ENCODE results near the gene IL10RB. TPM values are rescaled to one million over a fixed set of nuclear protein-coding genes. Genes with fewer than 3 reads are reported as not detected.

IL10RB gene
- total RNA-seq, 1 donor from 2014 or later: 25.5 TPM

DNA sequence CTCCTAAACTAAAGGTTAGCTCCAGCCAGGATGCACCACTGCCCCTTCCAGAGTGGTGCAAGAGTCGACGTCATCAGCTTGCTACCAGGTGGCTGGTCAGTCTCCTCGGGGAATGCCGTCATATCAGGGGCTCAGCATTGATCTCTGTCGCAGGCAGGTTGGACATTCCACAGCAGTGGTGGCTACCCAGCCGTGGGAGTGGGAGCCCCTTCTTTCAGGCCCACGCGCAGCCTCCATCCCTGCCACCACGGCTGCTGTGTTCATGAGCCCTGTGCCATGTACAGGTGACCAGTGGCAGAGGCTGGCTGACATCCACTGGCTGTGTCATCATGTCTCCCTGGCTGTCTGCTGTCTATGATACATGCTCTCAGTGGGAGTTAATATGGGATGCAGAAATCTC, 25.5 kb downstream of the IL10RB start:
- DNase-seq (ENCODE audit: low spot score) (no peak), ATAC-seq (no peak)
- intact Hi-C loops (cut with DNase I): no loop called here

DNA sequence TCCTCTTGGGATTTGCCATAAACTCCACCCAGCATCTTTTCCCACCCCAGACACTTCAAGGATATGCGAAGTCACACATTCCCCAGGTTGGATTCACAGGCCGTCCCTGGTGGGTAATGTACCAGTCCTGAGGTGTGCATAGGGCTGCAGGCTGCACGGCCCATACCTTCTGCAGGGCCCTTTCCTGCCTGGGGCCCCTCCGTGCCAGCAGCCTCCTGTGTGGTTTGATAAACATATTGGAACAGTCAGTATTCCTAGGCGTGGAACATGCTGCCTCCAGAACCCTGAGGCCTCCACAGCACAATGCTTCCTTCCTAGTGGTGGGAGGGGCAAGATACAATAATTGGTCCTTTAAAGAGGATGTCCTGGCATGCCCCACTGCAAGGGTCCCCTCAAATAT, 26.6 kb downstream of the IL10RB start:
- ATAC-seq: no peak
- intact Hi-C loops (cut with DNase I): no loop called here
- DNase-seq (ENCODE audit: low spot score): no peak

DNA sequence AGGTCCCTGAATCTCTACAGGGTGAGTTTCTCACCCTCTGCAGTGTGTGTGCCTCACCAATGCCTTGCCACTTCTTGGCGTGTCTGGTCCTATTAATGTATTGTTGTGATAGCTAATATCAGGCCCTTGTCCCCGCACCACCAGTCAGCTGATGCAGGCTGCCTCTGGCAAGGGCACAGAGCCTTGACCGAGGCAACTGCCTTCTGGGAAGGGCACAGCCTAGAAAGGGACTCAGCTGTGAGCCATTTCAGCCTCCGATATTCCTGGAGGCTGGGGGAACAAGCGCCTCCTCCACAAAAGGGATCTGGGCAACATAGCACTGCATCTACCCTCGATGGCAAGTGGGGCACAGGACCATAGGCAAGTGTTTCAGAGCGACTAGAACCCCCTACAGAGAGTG, 27.0 kb downstream of the IL10RB start:
- ATAC-seq: no peak
- no peak for DNase-seq (ENCODE audit: low spot score)
- intact Hi-C loops (cut with DNase I): no loop called here

DNA sequence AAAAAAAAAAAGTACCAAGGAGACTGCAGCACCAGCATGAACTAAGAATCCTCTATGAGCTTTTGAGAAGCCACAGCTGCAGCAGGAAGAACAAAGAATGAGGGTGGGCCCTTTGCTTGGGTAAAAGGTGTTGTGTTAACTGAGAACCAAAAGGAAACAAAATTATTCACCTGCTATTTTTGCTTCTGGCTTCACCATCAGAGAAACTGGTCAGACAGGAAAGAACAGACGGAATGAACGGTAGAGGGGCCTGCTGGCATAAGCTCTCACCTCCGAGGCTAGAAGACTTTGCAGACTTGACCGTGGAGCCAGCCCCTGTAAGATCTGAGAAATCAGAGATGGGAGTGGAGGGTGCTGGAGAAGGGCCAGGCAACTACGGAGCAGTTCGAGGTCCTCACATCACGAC, 27.6 kb downstream of the IL10RB start:
- DNase-seq (ENCODE audit: low spot score) (no peak), ATAC-seq (no peak)
- intact Hi-C loops (cut with DNase I): no loop called here

DNA sequence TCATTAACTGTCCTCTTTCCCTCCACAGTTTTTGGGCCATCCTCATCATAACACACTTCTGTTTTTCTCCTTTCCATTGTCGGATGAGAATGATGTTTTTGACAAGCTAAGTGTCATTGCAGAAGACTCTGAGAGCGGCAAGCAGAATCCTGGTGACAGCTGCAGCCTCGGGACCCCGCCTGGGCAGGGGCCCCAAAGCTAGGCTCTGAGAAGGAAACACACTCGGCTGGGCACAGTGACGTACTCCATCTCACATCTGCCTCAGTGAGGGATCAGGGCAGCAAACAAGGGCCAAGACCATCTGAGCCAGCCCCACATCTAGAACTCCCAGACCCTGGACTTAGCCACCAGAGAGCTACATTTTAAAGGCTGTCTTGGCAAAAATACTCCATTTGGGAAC, 30.0 kb downstream of the IL10RB start:
- ATAC-seq (no peak), DNase-seq (ENCODE audit: low spot score) (no peak)
- intact Hi-C loops (cut with DNase I): no loop called here

DNA sequence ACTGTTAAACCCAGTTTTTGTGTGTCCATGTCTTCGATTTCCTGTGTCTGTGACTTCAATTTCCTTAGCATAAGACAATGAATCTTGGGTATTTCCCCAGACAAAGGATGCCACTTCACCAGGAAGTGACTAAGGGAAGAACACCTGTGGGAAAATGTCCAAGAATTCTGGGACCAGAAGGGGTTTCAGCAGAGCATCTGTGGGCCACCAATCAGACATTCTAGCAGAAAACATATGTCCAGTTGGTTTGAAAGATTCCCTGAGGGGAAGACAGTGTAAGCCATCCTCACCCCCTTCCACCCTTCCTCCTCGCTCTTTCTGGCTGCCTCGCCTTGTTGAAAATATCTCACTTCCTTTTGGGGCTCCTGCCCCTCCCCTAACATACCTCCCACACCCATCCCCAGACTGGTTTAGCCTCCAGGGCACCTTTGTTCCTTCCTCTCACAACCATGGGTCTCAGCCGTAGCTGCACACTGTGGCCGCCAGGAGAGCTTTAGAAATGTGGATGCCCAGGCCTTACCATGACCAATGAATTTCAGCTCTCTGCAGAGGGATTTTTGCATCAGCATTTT, 33.1 kb downstream of the IL10RB start:
- ATAC-seq (peak; percentile 20), DNase-seq (ENCODE audit: low spot score) (no peak)
- intact Hi-C loops (cut with DNase I): no loop called here

DNA sequence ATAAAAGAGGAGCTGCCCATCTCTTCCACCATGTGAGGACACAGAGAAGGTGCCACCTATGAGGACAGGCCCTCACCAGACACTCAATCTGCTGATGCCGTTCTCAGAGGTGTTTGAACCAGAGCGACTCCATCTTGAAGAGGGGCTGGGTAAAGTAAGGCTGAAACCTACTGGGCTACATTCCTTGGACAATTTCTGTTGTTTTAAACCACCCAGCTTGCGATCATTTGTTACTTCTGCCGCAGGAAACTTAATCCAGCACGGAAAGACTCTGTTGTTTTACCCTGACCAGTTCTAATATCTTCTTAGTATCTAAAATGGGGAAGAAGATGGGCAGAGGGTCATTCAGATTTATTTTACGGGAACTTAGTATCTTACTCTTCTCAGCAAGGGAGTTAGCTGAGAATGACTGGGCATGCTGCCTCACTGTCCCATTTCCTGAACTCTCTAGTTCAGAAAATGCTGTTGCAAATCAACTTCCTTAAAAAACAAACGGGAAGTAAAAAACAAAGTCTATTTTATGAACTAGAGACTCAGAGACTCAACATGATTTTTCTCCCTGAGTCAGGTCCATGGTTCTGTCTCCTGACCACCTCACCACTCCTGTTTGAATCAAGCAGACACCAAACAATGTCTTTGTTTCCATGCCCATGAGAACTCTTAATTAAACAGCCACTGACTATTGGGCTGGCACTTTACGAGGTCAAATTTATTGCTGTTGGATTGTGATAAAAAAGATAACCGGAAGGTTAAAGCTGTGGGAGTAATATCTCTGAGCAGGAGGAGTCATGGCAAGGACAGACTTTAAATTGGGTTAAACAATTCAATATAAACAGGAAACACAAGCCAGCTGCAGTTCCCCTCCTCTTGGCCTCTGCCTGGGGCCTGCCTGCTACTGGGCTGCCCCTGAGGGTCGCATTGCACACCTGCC, 34.8 kb downstream of the IL10RB start:
- DNase-seq (ENCODE audit: low spot score) (no peak), ATAC-seq (peak; percentile 77)
- intact Hi-C loops (cut with DNase I): no loop called here

DNA sequence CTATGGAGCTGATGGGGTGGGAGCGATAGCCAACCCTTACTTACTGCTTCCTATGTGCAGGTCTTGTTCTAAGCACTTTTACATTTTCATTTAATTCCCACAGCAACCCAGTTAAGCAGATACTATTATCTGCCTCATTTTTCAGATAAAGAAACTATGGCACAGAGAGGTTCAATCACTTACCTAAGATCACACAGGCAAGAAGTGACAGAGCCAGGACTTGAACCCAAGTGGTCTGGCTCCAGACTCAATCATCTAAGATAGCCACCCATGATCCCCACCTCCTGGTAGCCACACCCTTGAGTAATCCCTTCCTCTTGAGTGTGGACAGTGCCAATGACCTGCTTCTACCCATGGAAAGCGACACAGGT, 35.5 kb downstream of the IL10RB start:
- ATAC-seq: no peak
- no peak for DNase-seq (ENCODE audit: low spot score)

DNA sequence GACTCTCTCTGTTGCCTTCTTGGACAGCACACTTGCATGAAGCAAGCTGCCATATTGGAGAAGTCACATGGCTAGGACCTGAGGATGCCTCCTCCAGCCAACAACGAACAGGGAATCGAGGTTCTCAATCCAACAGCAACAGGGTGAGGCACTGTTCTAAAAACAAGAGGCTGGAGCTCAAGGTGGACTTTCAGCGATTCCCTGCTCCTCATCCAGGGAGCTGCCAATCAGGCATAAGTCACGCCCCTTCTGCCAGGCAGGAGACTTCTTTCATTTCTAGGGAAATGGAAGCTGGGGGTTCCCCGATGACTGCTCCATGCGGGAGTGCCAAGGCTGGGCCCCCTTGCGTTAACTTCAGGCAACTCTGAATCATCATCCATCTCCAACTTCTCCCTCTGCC, 35.9 kb downstream of the IL10RB start:
- no peak for DNase-seq (ENCODE audit: low spot score)
- ATAC-seq: no peak
- intact Hi-C loops (cut with DNase I): no loop called here

More for the DNA sequence above, 35.5 kb downstream of the IL10RB start:
- intact Hi-C loops (cut with DNase I): no loop called here

DNA sequence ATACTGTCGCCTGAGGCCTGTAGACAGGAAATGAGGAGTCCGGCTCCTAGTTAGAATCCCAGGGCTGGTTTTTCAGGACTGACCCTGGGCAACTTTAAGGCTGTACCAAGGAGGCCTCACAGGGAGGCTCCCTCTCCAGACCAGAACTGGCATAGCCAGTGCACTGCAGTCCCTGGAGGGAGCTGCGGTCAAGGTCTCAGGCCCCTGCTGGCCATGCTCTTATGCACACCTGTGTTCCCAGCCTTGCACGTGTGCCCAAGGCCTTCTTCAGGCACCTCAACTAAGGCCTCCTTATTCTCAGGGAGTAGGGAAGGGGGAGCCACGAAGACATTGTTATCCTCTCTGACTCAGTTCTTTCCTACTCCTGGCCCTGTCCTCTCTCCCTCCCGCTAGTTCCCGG, 36.6 kb downstream of the IL10RB start:
- ATAC-seq (no peak), DNase-seq (ENCODE audit: low spot score) (no peak)
- intact Hi-C loops (cut with DNase I): no loop called here

DNA sequence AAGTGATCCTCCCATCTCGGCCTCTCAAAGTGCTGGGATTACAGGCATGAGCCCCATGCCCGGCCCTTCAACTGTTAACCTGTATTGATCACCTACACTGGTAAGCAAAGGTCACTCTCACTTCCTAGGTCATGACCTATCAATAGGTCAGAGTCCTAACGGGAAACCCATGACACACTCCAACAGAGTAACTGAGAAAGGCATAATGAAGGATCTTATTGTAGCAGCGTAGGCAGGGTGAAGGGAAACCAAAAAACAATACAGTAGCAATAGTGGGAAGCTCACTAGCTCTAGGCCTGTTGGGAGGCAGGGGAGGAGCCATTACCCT, 39.1 kb downstream of the IL10RB start:
- DNase-seq (ENCODE audit: low spot score): no peak
- ATAC-seq: no peak
- intact Hi-C loops (cut with DNase I): no loop called here

DNA sequence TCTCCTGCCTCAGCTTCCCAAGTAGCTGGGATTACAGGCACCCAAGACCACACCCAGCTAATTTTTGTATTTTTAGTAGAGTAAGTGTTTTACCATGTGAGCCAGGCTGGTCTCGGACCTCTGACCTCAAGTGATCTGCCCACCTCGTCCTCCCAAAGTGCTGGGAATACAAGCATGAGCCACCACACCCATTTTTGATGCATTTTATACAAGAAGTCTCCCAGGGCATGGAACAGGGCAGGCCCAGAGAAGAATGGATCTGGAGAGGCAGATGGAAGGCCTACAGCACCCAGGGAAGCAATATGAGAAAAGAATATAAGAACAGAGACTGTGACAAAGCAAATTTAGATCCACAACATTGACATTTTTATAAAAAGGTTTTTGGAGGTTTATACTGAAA, 39.8 kb downstream of the IL10RB start:
- ATAC-seq: no peak
- no peak for DNase-seq (ENCODE audit: low spot score)
- intact Hi-C loops (cut with DNase I): no loop called here

DNA sequence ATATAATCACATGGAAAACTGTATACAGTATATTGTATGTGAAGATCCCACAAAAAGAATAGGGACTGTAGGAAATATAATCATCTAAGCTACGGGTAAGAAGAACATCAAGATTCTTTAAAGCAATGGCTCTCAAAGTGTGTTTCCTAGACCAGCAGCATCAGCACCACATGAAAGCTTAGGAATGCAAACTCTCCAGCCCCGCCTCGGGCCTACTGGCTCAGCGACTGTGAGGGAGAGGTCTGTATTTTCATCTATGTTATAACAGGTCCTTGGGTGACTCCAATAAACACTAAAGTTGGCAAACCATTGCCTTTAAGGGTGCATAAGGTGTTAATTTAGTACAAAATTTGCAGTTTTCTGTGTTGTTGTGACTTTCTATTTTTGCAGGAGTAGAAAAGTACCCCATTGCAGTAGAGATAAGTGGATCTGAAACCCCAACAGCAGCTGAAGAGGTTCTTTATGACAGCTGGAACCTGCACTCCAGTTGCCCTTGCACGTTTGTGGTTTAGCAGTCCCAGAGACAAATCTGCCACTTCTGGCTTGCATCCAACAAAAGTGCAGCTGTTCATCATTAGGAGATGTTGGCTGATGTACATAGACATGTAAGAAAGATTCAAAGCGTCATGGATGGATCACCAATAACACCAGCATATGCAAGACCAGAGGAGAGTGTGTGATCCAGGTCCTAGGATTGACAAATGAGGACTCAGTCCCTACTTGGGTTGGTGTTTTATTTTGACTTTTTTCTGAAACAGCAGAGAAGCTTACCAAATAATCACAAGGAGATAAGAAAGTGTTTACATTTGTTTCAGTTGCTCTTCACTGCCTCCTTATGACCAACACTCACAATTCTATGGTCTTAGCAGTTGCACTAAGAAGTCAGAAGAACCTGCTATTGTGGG, 42.7 kb downstream of the IL10RB start:
- no peak for DNase-seq (ENCODE audit: low spot score)
- intact Hi-C loops (cut with DNase I): no loop called here

DNA sequence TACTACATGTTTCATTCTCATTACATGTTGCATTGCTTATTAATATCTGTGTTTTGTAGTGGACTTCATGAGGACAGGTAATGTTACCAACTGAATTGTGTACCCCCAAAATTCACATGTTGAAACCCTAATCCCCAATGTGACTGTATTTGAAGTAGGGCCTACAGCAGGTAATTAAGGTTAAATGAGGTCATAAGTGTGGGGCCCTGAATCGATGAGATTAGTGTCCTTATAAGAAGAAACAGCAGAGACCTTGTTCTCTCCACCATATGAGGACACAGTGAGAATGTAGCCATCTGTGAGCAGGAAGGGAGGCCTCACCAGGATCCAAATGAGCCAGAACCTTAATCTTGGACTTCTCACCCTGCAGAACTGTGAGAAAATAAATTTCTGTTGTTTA, 43.6 kb downstream of the IL10RB start:
- DNase-seq (ENCODE audit: low spot score): no peak
- intact Hi-C loops (cut with DNase I): no loop called here
- no peak for ATAC-seq

More for the DNA sequence above, 42.7 kb downstream of the IL10RB start:
- ATAC-seq: no peak

DNA sequence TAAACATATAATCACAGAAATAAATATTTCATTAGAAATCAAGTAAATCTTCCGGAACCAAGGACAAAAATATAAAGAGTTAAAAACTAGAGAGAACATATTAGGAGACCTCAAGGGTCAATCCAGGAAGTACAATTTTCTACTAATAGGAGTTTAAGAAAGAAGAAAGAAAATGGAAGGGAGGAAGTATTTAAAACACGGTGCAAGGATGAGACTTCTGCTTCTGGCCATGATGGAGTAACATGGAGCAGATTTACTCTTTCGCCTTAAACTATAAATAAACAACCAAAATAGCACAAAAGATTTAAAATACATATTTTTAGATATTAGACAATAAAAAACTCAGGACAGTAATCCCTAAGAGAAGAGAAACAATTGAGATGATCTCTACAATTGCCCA, 46.0 kb downstream of the IL10RB start:
- no peak for DNase-seq (ENCODE audit: low spot score)
- intact Hi-C loops (cut with DNase I): no loop called here
- no peak for ATAC-seq

DNA sequence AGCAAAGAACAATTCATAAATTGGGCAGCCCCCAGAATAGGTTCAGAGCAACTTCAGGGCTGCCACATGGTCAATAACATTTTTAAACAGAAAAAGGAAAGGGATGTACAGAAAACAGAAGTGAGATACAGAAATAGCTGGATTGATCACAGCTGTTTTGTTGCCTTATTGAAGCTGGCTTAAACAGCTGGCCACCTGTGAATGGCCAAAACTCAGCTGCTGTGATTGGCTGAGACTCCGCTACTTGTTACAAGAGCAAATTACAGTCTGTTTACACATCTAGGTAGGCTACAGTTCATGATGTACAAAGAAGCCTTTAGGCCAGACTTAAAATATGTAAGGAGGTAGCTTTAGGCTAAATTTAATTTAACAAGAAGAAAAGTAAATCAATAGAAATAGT, 47.0 kb downstream of the IL10RB start:
- DNase-seq (ENCODE audit: low spot score) (no peak), ATAC-seq (no peak)
- intact Hi-C loops (cut with DNase I): no loop called here

DNA sequence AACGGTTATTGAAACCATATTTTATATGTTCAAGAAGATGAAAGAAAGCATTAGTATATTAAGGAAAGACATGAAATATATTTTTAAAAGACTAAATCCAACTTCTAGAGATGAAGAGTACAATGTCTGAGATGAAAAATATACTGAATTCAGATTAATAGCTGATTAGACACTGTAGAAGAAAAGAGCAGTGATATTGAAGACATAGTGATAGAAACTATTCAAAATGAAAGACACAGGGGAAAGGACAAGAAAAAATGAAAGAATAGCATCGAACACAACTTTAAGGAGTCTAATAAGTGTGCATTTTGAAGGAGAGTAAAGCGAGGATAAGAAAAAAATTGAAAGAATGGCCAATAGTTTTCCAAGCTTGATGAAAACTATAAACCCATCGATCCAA, 47.4 kb downstream of the IL10RB start:
- ATAC-seq (no peak), DNase-seq (ENCODE audit: low spot score) (no peak)
- intact Hi-C loops (cut with DNase I): no loop called here

DNA sequence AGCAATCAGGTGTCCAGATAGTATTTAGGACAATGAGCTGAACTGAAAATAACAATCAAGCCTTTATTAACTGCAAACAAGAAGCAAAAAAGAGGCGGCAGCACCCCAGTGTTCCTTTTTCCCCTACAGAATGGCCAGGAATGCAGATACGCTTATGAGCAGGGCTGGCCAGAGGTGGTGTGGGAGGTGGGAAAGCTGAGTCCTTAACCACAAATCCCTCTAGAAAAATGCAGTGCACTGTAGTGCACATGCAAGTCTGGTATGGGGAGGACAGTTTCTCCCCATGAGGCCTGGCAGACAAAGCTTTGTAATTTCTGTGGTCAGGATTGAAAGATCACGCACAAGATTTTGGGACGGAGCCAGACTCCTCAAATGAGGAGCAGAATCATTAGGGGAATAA, 47.9 kb downstream of the IL10RB start:
- intact Hi-C loops (cut with DNase I): no loop called here
- ATAC-seq (no peak), DNase-seq (ENCODE audit: low spot score) (no peak)

DNA sequence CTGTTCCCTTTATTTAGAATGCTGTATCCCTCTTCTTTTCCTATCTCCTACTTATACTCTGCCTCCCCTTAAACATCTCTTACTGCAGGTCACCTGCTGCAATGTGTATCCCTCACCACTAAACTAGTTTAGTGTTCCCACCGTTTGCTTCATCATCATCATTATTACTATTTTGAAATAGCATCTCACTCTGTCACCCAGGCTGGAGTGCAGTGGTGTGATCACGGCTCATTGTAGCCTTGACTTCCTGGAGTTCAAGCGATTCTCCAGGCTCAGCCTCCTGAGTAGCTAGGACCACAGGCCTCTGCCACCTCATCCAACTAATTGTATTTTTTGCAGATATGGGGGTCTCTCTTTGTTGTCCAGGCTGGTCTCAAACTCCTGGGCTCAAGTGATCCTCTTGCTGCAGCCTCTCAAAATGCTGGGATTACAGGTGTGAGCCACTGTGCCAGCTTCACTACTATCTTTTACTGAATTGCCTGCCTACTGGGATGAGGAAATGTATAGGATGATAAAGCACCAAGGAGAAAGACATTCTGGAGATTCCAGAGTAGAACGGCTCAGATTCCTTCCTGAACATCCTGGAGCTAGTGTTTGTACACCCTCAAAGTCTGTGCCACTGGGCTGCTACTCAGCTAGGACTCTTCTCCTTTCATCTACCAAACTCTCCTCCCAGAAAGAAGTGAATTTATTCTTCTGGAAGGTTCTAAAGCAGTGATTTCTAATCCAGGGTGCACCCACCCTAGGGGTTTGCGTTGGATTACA, 50.0 kb downstream of the IL10RB start:
- DNase-seq (ENCODE audit: low spot score) (no peak), ATAC-seq (no peak)
- intact Hi-C loops (cut with DNase I): no loop called here
